Hypothalamus (tissue), 51 donors: ENCODE measurements around the gene FOXN3.

Experiments used
- DNase-seq, 51 donors: peaks; one replicate each; lab custom pipeline; 2025; lab: John Stamatoyannopoulos, UW

The FOXN3 gene

DNA sequence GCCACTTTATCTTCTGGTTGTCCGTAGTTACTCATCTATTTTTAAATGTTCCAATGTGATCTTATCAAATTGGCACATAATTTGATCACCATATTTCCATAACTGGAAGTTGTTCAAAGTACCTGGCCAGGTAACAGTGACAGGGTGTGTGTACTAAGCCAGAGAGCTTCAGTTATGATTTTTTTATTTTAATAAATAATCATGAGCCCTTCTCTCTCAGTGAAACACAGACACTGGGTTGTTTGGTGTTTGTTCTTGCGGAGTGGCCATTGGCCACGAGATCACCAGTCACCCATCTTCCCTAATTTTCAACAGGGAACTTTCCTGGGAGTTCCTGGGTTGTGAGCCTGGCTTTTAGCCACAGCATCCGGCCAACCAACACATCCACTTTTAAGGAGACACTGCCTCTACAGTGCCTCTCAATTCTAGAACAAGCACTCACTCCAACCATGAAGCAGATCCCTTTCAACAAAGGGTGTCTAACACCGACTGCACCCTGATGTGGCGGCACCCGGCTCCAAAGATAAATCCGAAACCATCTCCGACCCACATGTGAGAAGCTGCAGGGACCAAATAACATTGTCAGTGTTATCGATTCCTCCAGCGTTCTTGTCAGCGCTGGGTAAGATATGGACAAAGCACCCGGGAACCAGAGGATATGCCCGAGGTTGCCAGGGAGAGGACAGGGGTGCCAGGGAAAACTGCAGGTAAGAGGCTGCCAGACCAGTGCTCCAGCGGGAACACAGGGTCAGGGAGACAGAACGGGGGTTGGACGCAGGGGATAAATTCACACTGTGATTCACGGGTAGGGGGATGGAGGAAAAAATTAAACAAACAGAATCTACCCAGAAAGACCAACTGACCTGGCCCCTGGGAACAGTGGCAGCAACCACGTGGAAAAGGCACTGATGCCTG is 49.9 kb downstream of the FOXN3 start:
- peak in 3 of 51 donors; percentile 25 to 35 (median 26) for DNase-seq

- DNase-seq, result peak in 5 of 51 donors; percentile 11 to 39 (median 31)
Measured at GRCh38 chr14:89365061-89365801, 51.8 kb downstream of the FOXN3 start.

DNA sequence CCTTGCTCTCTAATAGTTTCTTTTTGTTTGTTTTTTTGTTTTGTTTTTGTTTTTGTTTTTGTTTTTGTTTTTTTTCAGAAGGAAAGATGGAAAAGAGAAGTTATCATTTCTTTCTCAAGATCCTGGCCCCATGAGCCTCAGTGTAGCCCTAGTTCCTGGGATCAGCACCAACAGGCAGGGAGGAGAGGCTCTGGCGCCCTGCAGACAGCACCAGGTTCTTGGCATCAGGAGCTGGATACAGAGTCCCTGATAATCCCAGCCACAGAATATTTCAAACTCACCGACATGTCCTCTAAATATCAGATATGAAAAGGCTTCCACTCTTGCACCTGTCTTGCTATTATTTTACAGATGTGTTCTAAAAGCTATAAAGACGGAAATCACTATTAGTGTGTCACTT is 52.7 kb downstream of the FOXN3 start:
- DNase-seq, result no peak

- DNase-seq, result no peak
Measured at GRCh38 chr14:89360277-89360676, 56.8 kb downstream of the FOXN3 start.

GRCh38 chr14:89359477-89360222 is 57.4 kb downstream of the FOXN3 start:
- DNase-seq, result peak in 4 of 51 donors; percentile 13 to 50 (median 24)

DNA sequence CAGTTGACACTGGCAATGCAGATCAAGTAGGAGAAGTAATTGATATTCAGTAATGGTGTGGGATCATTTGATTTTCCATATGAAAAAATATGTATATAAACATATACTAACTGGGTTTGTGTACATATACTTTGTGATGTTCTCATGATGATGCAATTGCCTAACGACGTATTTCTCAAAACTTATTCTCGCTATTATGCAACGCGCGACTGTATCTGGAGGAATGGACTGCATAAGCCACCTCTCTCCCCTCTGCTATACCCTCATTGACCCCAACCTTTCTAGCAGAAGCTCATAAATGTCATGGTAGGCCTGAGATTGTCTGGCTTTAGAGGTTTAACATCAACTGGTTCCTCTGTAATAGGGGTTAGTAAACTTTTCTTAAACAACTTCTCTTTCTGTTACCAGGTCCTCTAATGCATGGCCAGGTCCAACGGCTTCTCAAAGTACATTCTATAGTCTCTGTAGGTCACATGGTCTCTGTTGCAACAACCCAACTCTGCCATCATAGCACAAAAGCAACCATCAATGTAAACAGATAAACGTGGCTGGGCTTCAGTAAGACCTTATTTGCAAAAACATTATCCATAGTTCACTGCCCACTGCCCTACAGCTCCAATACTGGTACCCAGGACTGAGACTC is 59.3 kb downstream of the FOXN3 start:
- no peak for DNase-seq

- no peak for DNase-seq
Measured at GRCh38 chr14:89356927-89357326, 60.1 kb downstream of the FOXN3 start.

DNA sequence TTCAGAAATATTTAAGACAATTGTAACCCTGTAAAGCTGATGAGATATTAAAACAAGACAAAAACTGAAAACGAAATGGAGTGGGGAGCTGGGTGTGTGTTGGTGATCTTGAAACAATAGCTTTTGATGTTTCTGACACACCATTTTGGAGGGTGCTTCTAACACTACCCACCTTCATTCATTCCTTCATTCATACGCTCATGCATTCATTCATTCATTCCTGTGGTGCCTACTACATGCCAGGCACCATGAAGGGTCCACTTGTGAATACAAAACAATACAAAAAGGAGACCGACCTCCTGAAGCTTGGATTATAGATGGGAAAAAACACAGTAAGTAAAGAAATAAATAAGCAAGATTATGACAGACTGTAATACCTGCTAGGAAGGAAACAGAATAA is 60.5 kb downstream of the FOXN3 start:
- no peak for DNase-seq

DNA sequence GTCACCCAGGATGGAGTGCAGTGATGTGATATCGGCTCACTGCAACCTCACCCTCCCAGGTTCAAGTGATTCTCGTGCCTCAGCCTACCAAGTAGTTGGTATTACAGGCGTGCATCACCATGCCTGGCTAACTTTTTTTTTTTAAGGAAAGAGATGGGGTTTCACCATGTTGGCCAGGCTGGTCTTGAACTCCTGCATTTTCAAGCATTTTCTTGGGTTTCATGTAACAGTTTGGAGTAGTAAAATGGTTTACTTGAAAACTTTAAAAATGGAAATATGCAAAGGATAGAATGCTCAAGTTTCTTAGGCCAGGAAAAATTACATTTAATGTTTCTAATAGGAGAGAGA is 63.3 kb downstream of the FOXN3 start:
- DNase-seq, result no peak

- DNase-seq, result no peak
Measured at GRCh38 chr14:89352976-89353765, 63.9 kb downstream of the FOXN3 start.

DNA sequence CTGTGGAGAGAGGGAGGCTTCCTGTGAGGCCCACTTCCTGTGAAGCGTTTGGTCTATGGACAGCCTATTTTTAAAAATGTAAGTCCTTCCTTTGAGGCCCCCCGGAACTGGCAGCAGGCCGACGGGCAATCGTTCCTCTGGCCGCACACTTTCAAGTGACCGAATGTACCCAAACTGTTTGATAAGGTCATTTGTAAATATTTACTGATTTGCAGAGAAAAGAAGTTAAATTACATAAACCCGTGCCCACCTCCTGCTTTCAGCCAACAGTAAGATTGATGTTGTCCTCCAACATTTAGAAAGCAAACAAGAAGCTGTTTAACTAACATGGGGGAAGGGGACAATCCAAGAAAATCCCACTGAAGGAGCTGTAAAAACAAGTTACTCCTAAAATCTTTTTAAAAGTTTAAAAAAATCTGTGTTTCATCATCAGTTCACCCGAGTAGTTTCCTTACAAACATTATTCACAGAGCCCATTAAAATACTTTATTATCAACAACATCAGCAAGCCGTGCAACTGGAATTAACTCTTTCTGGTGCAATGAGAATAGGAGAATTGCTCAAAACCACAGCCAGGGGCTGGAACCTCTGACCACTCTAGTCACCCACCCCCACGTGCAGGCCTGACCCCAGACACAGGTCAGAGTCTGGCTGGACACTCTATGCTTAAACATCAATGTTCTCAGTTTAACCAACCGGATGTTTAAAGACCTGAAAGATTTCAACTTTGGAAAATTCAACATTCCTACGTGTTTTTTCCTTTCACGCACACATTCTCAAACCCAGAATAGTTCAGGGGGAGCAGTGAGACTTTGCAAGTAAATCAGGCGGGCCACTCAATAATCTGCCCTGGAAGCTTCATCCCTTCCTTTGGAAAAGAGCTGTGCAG is 65.3 kb downstream of the FOXN3 start:
- peak in 1 of 51 donors; percentile 30 for DNase-seq

DNA sequence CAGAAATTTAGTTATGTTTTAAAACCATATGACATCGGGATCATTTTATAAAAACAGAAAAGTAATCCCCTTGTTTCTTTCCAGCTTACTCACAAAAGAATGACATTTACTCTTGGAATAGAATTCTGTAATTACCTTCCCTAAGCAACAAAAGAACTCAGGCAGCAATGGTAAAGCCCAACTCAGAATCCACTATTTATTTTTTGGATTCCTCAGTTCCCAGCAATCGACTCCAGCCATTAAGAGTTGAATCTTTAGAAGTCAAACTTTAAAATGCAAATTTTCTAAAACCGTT is 65.9 kb downstream of the FOXN3 start:
- DNase-seq, result no peak

GRCh38 chr14:89350152-89350551 is 66.9 kb downstream of the FOXN3 start:
- no peak for DNase-seq

DNA sequence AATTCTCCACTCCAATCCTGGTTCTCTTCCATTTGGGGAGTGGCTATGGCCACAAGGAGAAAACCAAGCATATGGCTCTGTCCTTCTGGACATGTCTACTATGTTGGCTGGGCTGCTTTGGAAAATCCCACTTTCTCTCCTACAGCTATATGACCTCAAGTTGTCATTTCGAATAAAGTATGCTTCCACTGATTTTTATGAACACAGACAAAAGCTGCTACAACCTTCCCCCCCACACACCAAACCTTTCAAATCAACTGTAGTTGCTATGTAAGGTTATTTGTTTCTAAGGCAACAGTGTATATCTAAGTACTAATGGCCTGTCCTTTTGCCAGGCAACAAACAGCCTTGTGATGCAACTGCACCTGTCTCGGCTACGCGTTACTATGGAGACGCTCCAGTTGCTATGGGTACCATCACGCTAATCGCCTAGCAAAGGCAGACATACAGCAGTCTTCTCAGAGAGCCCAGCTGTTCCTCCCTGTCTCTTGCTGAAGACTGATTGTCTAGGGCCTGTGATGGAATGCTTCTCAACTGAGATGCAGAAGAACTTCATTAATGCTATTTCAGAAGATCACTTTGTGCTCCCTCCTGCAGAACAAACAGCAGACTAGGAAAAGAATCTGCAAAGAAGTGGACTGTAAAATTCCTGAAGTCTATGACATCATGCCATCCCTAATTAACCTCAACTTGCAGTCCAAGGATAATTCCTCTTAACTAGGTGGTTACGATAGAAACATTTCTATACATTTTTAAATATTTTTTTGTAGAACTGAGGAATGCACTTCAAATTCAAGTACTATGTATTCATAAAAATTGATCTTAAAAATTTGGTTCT is 67.6 kb downstream of the FOXN3 start:
- DNase-seq, result peak in 36 of 51 donors; percentile 6 to 83 (median 51)

GRCh38 chr14:89348722-89349121 is 68.3 kb downstream of the FOXN3 start:
- DNase-seq, result no peak

GRCh38 chr14:89347885-89348284 is 69.1 kb downstream of the FOXN3 start:
- no peak for DNase-seq

GRCh38 chr14:89344920-89345254 is 72.1 kb downstream of the FOXN3 start:
- DNase-seq, result peak in 11 of 51 donors; percentile 14 to 25 (median 21)

DNA sequence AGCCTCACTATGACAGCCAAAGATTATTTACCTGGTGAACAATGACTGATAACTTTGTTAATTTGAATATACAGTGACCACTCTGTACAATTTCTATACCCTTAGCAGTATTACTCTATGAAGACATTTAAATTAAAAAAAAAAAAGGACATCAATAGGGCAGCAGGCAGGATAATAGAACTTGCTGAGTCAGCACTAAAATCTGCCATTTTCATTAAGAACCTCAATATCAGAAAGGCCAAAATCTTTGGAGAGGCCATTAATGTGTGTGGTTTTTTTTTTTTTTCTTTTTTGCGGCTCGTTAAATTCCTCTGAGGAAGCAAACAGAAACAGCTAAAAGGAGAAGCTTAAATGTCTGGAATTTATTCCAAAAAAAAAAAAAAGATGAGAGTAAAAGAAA is 73.7 kb downstream of the FOXN3 start:
- DNase-seq, result no peak
